Activated T-cell treated with anti-CD3 and anti-CD28 coated beads for 48 hours (primary cell): ENCODE data around the gene ZBTB7B.

Experiments
- DNase-seq: peaks from one replicate; pipeline ENCODE4 v3.0.0-alpha.2; 2020; ENCODE audit warnings: low read depth

Gene ZBTB7B

DNA sequence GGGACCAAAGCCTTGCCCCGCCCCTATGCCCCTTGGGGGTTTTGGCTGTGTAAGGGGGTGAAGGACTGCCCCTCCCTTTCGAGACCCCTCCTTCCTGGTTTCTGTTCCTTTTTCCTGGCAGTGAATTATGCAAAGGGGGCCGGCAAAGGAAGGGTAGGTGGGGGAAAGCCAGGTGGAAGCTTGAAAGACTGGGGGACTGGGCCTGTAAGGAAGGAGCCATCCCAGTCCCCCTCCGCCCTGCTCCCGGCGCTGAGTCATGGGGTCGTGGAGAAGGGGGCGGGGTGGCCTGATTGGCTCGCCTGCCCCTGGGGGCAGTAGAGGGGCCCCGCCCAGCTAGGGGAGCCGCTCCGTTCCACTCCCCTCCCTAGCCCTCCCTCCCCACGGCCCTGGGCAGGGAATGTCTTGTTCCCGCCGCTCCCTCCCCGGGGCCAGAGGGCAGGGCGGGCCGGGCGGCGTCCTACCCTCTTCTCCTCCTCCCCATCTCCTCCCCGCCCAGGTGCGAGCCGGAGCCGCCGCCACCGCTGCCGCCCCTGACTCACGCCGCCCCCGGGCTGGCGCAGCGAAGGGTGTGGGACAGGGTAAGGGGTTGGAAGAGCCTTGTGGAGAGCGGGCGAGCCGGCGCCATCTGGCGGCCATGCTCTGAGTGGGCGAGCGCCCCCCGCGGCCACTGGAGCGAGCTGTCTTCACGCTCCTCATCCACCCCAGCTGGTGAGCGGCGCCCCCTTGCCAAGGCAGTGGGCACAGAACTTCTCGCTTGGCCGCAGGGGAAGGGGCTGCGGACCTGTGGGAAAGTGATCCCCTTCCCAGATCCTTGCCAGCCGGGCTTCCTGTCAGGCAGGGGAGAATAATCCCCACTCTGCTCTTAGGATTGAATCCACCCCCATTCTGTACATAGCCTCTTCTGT, 14.7 kb downstream of the ZBTB7B start:
- peak; percentile 95 for DNase-seq

- no peak for DNase-seq
Measured at GRCh38 chr1:155017946-155018316, 15.3 kb downstream of the ZBTB7B start.

DNA sequence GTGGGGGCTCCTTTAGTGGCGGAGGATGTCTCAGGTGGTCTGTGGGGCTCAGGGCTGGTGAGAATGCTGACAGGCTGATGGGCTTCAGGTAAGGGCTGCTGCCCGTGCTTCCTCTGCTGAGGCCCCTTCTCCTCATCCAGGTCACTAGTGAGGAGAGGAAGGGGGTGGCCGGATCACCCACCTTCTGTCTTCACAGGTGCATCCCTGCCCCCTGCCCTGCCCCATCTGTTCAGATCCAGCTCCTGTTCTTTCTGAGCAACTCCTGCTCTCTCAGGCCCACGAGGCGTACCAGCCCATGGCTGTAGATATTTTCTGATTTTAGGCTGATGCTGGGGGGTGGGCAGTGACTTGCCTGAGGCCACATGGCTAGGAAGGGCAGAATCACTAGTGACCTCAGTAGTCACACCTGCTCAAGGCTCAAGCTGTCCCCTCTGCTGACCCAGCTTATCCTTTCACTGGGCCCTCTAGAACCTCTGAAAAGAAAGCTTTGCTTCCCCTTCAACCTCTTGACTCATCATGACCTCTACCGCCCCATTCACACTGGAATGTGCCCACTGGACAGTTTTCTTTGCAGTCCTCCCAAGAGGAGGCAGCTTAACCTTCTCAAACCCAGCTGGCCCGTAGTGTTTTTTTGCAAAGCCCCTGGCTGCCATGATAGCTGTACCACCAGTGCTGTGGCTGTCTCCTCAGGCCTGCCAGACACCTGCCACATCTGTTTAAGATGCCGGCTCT, 16.2 kb downstream of the ZBTB7B start:
- no peak for DNase-seq

DNA sequence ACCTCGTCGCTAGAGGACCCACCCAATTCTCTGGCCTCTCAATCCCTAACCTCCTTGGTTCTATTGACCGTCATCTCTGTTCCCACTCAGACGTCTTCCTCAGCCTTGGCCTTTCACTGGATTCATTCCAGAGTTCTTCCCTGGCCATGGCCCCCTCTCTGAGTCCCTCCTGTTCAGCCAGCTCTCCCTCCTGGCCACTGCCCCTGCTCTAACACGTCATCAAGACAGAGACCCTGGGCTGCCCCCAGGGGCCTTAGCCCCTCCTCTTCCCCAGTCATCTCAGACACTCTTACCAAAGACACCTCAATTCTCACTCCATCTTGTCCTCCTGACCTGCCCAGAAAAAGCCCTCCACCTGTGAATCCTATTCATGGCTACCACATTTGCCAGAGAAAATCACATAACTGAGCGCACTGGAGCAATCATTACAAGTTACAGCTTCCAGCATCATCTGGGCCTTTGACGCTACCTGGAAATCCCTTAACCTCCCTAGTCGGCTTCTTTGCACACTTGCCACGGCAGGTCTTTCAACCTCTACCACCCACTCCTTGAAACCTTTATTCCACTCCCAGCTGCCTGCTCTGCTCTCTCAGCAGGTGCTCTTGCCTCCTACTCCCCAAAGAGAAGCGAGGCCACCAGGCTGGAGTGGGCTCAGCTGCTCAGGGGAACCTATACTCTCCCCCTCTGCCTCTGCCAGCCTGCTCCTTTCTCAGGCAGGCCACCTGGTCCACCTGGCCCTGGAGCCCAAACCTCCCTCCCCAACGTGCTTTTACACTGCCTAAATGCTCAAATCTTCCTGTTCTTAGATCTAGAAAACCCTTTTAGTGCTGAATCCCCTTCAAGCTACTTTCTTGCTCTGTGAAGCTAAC, 17.0 kb downstream of the ZBTB7B start:
- no peak for DNase-seq

DNA sequence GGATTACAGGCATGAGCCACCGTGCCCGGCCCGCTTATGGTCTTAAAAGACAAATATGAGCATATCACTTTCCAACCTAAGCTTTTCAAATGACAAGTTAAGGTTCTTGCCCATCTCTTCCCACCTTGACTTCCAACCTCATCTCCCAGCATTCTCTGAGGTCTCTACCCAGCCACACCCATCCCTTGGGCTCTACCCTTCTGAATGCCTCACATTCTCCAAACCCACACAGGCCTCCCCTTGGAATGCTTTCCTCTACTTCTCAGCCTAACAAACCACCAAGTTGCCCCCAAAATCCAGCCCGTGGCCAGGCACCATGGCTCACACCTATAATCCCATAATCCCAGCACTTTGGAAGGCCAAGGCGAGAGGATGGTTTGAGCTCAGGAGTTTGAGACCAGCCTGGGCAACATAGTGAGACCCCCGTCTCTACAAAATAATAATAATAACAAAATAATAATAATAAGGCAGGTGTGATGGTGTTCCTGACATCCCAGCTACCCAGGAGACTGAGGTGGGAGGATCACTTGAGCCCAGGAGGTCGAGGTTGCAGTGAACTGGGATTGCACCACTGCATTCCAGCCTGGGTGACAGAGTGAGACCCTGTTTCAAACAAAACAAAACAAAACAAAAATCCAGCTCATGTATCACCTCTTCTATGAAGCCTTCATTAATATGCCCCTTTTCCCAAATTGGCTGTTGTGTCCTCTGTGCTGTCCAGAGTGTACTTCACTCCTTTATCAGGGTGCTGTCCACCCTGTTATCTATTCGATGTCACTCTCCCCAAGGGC, 19.7 kb downstream of the ZBTB7B start:
- DNase-seq = no peak

DNA sequence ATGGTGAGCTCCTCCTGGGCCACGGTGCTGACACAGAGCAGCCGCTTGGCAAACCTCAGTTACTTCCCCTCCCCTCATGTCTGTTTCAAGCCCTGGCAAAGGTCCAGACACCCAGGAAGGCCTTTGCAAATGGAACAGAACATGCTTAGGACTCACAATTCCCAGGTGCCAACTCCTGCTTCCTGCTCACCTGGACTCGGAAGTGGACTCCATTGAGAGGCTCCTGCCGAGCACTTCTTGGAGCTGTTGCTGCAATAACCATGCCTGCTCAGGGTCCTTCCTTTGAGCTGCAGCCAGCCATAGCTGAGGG, 20.3 kb downstream of the ZBTB7B start:
- DNase-seq = no peak

- DNase-seq = no peak
Measured at GRCh38 chr1:155023627-155024026, 21.0 kb downstream of the ZBTB7B start.

- no peak for DNase-seq
Measured at GRCh38 chr1:155024315-155024714, 21.7 kb downstream of the ZBTB7B start.

- DNase-seq = no peak
Measured at GRCh38 chr1:155026154-155026553, 23.6 kb downstream of the ZBTB7B start.

DNA sequence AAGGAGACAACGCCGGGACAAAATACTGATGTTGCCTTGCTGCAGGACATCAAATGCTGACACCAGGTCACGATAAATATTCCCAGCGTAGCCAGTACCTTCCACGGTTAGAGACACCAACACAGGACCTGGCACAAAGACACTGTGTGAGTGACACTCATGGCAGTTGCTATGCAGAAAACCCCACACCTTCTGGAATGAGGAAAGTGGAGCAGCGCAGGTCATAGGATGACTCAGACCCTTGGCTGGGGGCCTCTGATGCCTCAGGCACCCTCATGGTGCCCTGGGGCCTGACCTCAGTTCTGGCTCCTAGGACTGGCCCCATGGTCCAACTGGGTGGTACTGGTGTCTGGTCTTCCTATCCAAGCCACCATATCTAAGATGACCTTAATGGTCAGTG, 24.0 kb downstream of the ZBTB7B start:
- DNase-seq = no peak

- DNase-seq = no peak
Measured at GRCh38 chr1:155029513-155030242, 27.1 kb downstream of the ZBTB7B start.

- no peak for DNase-seq
Measured at GRCh38 chr1:155030243-155030795, 27.7 kb downstream of the ZBTB7B start.

DNA sequence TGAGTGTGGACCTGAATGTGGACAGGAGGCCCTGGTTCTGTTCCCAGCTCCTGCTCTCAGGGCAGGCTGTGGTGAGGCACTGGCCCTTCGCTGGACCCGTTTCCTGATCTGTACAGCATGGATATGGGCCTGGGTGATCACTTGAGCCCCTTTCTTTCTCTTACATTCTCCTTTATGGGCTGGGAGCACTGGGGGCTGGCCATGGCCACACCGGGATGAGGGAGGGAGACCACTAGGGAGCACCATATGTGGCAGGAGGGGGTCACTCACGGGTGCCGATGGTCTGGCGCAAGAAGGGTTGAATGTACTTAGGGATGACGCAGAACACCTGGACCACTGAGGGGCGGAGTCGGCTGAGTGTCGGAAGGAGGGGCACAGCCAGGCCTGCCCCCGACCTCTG, 28.3 kb downstream of the ZBTB7B start:
- DNase-seq = no peak

DNA sequence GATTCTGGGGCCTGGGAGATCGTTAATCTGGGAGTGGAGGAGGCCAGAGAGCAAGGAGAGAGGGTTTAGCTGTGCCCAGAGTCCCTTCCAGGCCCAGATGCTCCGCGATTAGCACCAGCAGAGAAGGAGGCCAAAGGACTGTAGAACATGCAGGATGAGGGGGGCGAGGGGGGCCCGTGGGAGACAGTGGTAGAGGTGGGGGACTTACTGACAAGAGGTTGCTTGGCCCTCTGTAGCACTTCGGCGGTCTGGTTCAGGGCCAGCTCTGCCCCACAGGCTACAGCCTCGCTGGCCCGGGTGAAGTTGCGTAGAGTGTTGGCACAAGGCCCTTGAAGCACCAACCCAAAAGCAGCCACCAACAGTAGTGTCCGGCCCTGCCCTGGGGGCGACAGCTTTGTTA, 30.3 kb downstream of the ZBTB7B start:
- no peak for DNase-seq

- no peak for DNase-seq
Measured at GRCh38 chr1:155033524-155033923, 30.9 kb downstream of the ZBTB7B start, which contains the start of the genes DCST1 and DCST2. Gene DCST1 (plus strand): TSS chr1:155033824. CDS start chr1:155034037, 213 bp downstream. Gene DCST2 (minus strand): TSS chr1:155033781. CDS start chr1:155033701, 80 bp downstream.

GRCh38 chr1:155034318-155035208, 32.0 kb downstream of the ZBTB7B start:
- no peak for DNase-seq

DNA sequence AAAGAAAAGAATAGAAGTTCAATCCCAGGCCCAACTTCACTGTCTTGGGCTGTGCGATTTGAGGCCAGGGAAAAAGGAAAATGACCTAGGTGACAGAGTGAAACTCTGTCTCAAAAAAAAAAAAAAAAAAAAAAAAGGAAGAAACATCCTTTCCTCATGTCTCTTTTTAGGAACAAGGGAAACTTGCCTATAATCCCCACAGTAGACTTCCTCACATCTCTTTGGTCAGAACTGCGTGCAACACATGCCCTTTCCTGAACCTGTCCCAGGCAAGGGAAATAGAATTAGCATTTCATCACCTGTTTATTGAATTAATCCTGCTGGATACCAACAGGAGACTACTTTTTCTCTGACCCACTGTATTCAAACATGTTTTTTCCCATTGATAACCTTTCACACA, 33.3 kb downstream of the ZBTB7B start:
- no peak for DNase-seq

DNA sequence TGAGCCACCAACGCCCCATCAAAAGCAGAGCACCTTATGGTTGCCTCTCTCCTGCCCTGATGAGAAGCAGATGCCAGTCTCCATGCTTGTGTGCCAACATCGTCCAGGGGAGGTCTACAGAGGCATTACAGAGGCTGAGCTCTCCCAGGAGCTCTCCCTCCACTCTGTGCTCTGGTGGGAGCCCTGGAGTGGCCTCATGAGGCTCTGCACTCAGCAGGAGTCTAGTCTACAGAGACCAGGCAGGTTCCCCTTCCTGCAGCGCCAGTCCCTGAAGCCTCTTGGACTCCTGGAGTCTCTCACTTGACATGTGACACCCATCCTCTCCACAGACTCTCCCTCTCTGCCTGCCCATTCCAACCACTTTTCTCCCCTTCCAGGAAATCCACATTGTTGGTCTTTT, 34.4 kb downstream of the ZBTB7B start:
- DNase-seq = no peak

- no peak for DNase-seq
Measured at GRCh38 chr1:155037851-155038441, 35.3 kb downstream of the ZBTB7B start.
